A673 (cell line): Measurements from ENCODE around the gene PPP1R12A.

Source experiments
- EZH2 ChIP-seq: fragments of 200-600 bp; sonication (generic); IDR thresholded peaks from 2 replicates; pipeline ENCODE4 v1.6.1; 2017; ENCODE audit warnings: borderline replicate concordance, low read depth, mild to moderate bottlenecking, mixed read lengths, antibody characterized with exemption, low read length; ENCODE audit not compliant: poor library complexity, severe bottlenecking
- TF ChIP-seq, protein P1 (sequence below): fragments of 300-800, 200-600 bp; sonication (generic); conservative IDR thresholded peaks from 2 replicates; pipeline ENCODE4 v1.5.1; 2017; ENCODE audit warnings: low read depth, mild to moderate bottlenecking, antibody characterized with exemption, low read length, moderate library complexity, mixed read lengths

DNA sequence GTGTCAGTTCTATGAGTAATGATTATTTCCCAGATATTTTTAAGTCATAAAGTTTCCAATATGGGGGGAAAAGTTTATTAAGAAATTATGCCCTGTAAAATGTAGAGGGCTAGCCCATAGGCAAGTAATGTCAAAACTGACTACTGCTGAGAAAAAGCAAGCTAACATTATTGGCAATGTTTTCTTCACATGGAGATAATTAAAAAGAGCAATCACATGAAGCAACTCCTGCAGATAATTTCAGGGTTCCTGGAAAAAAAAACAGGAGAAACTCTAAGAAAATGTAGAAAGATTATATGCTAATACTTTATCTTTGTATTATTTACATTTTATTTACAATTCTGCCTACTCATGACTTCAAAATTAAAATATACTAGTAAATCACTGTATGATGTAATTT lies 39.8 kb downstream of the PPP1R12A start:
- TF ChIP-seq, protein P1, sequence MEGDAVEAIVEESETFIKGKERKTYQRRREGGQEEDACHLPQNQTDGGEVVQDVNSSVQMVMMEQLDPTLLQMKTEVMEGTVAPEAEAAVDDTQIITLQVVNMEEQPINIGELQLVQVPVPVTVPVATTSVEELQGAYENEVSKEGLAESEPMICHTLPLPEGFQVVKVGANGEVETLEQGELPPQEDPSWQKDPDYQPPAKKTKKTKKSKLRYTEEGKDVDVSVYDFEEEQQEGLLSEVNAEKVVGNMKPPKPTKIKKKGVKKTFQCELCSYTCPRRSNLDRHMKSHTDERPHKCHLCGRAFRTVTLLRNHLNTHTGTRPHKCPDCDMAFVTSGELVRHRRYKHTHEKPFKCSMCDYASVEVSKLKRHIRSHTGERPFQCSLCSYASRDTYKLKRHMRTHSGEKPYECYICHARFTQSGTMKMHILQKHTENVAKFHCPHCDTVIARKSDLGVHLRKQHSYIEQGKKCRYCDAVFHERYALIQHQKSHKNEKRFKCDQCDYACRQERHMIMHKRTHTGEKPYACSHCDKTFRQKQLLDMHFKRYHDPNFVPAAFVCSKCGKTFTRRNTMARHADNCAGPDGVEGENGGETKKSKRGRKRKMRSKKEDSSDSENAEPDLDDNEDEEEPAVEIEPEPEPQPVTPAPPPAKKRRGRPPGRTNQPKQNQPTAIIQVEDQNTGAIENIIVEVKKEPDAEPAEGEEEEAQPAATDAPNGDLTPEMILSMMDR: no peak
- no peak for TF ChIP-seq EZH2
